H1 (cell line): ENCODE results near the gene BAHD1. TPM values are rescaled to one million over a fixed set of nuclear protein-coding genes. Genes with fewer than 3 reads are reported as not detected.

Experiments used
- CTCF ChIA-PET: fragments of 300-600 bp; sonication (Branson Sonifier 250); formaldehyde crosslinking; loops from one replicate; lab custom pipeline; 2021; ENCODE audit not compliant: partially characterized antibody; lab: Charles Lee
- POLR2A ChIA-PET: fragments of 300-600 bp; sonication (Branson Sonifier 250); formaldehyde crosslinking; loops from one replicate; lab custom pipeline; 2021; ENCODE audit warnings: inconsistent platforms; ENCODE audit not compliant: partially characterized antibody; lab: Charles Lee
- DNase-seq, 2 experiments: peaks; one replicate each; pipeline versions ENCODE4 v3.0.0 to v3.0.0-alpha.2; 2010 to 2022; ENCODE audit warnings: low spot score in 2 of 2, low read depth in 1 of 2, mixed read lengths in 1 of 2
- FAIRE-seq: peaks from 2 replicates; lab custom pipeline; 2011; peaks lifted over from hg19 to GRCh38; lab: Jason Lieb, UNC
- H2AFZ ChIP-seq: 2 replicates; pipeline ENCODE4 v1.8.1; 2012; ENCODE audit warnings: low read length, inconsistent platforms
- H2AK5ac ChIP-seq: 2 replicates; pipeline ENCODE4 v1.6.1; 2013; ENCODE audit warnings: low read depth, low read length
- H2BK120ac ChIP-seq: replicated peaks from 2 replicates; pipeline ENCODE3; 2013; ENCODE audit warnings: low read depth, low read length, inconsistent platforms
- H2BK12ac ChIP-seq: 2 replicates; pipeline ENCODE4 v1.6.1; 2013; ENCODE audit warnings: low read depth, low read length
- H2BK15ac ChIP-seq: 2 replicates; pipeline ENCODE4 v1.6.1; 2013; ENCODE audit warnings: low read length
- H2BK20ac ChIP-seq: 2 replicates; pipeline ENCODE4 v1.6.1; 2013; ENCODE audit warnings: low read length
- H2BK5ac ChIP-seq: 2 replicates; pipeline ENCODE4 v1.6.1; 2013; ENCODE audit warnings: low read depth, low read length
- H3K14ac ChIP-seq: 2 replicates; pipeline ENCODE4 v1.6.1; 2013; ENCODE audit warnings: inconsistent platforms; ENCODE audit not compliant: insufficient read length
- H3K18ac ChIP-seq: 2 replicates; pipeline ENCODE4 v1.6.1; 2013; ENCODE audit warnings: low read length; ENCODE audit errors: extremely low read depth
- H3K23ac ChIP-seq: 2 replicates; pipeline ENCODE4 v1.6.1; 2013; ENCODE audit warnings: inconsistent platforms; ENCODE audit not compliant: insufficient read length
- H3K23me2 ChIP-seq: 2 replicates; pipeline ENCODE4 v1.6.1; 2013; ENCODE audit warnings: low read depth, low read length
- H3K27ac ChIP-seq: 2 replicates; pipeline ENCODE4 v1.6.1; 2011; ENCODE audit warnings: low read depth, low read length, inconsistent platforms
- H3K27me3 ChIP-seq, 4 experiments: replicated peaks in 1 of 4; 1 replicate in 1 of 4; 2 replicates in 3 of 4; pipeline versions ENCODE4 v1.6.1 to v1.8.1; 2011 to 2013; ENCODE audit warnings: low read length in 3 of 4, mild to moderate bottlenecking in 3 of 4, inconsistent platforms in 2 of 4, mixed read lengths in 2 of 4, moderate library complexity in 1 of 4; ENCODE audit not compliant: control insufficient read depth in 3 of 4, insufficient read depth in 3 of 4; ENCODE audit errors: extremely low read depth in 1 of 4
- H3K36me3 ChIP-seq, 4 experiments: 2 replicates each; pipeline versions ENCODE4 v1.6.1 to v1.8.1; 2011 to 2013; ENCODE audit warnings: mild to moderate bottlenecking in 4 of 4, low read length in 3 of 4, moderate library complexity in 2 of 4, control low read depth in 1 of 4, inconsistent platforms in 1 of 4; ENCODE audit not compliant: insufficient read depth in 4 of 4, control insufficient read depth in 2 of 4
- H3K4ac ChIP-seq: replicated peaks from 2 replicates; pipeline ENCODE3; 2013; ENCODE audit warnings: low read length, low read depth, mixed read lengths, inconsistent platforms; ENCODE audit not compliant: insufficient read length
- H3K4me1 ChIP-seq, 4 experiments: replicated peaks in 1 of 4; 1 replicate in 1 of 4; 2 replicates in 3 of 4; pipeline versions ENCODE4 v1.6.1 to v1.8.1; 2011 to 2013; ENCODE audit warnings: low read length in 3 of 4, inconsistent platforms in 2 of 4, mixed read lengths in 1 of 4; ENCODE audit not compliant: insufficient read depth in 4 of 4, control insufficient read depth in 3 of 4
- H3K4me2 ChIP-seq, 2 experiments: 2 replicates each; pipeline versions ENCODE4 v1.6.1 to v1.8.1; 2011 to 2013; ENCODE audit warnings: low read depth in 2 of 2, low read length in 2 of 2, control low read depth in 1 of 2, inconsistent platforms in 1 of 2, mild to moderate bottlenecking in 1 of 2; ENCODE audit not compliant: insufficient read depth in 1 of 2
- H3K4me3 ChIP-seq, 4 experiments: fragments of 200-600, 300-600 bp in 1 of 4; sonication (generic), shearing (Covaris generic), sonication (Bioruptor Twin) in 1 of 4; 2 replicates each; pipeline versions ENCODE4 v1.5.1 to v1.8.1; 2011 to 2016; ENCODE audit warnings: low read length in 4 of 4, low read depth in 3 of 4, control low read depth in 2 of 4, inconsistent platforms in 2 of 4, mild to moderate bottlenecking in 2 of 4, mixed read lengths in 1 of 4, moderate library complexity in 1 of 4; ENCODE audit not compliant: insufficient read depth in 2 of 4; ENCODE audit errors: extremely low read depth in 1 of 4
- H3K56ac ChIP-seq: replicated peaks from 2 replicates; pipeline ENCODE3; 2013; ENCODE audit warnings: low read depth, mild to moderate bottlenecking, mixed read lengths, low read length, inconsistent platforms; ENCODE audit not compliant: insufficient read length
- H3K79me1 ChIP-seq: 2 replicates; pipeline ENCODE4 v1.6.1; 2013; ENCODE audit warnings: low read depth, low read length, control low read depth
- H3K79me2 ChIP-seq, 2 experiments: 2 replicates each; pipeline versions ENCODE4 v1.6.1 to v1.8.1; 2012 to 2013; ENCODE audit warnings: low read length in 2 of 2, mild to moderate bottlenecking in 2 of 2, inconsistent platforms in 1 of 2; ENCODE audit not compliant: insufficient read depth in 2 of 2, control insufficient read depth in 1 of 2
- H3K9ac ChIP-seq, 4 experiments: replicated peaks in 1 of 4; 1 replicate in 1 of 4; 2 replicates in 3 of 4; pipeline versions ENCODE4 v1.6.1 to v1.8.1; 2011 to 2013; ENCODE audit warnings: low read depth in 3 of 4, low read length in 3 of 4, control low read depth in 2 of 4, mild to moderate bottlenecking in 2 of 4, moderate library complexity in 2 of 4, inconsistent platforms in 1 of 4; ENCODE audit errors: extremely low read depth in 1 of 4
- H3K9me3 ChIP-seq, 2 experiments: 2 replicates each; pipeline versions ENCODE4 v1.6.1 to v1.8.1; 2012 to 2013; ENCODE audit warnings: mild to moderate bottlenecking in 2 of 2, moderate library complexity in 2 of 2, control low read depth in 1 of 2, inconsistent platforms in 1 of 2, low read depth in 1 of 2, low read length in 1 of 2, mixed read lengths in 1 of 2; ENCODE audit not compliant: insufficient read depth in 2 of 2
- H4K20me1 ChIP-seq, 2 experiments: replicated peaks in 1 of 2; 2 replicates each; pipeline versions ENCODE3 to v1.8.1; 2011 to 2013; ENCODE audit warnings: inconsistent platforms in 2 of 2, low read length in 2 of 2, mild to moderate bottlenecking in 1 of 2; ENCODE audit not compliant: insufficient read depth in 2 of 2, control insufficient read depth in 1 of 2
- H4K5ac ChIP-seq: 2 replicates; pipeline ENCODE4 v1.6.1; 2013; ENCODE audit warnings: low read length, low read depth, mixed read lengths, inconsistent platforms; ENCODE audit not compliant: insufficient read length
- H4K8ac ChIP-seq: 2 replicates; pipeline ENCODE4 v1.8.0; 2013; ENCODE audit warnings: mild to moderate bottlenecking, moderate library complexity, low read length, inconsistent platforms; ENCODE audit not compliant: insufficient read depth; ENCODE audit errors: extremely low read depth
- H4K91ac ChIP-seq: replicated peaks from 2 replicates; pipeline ENCODE3; 2013; ENCODE audit warnings: low read length, mixed read lengths, inconsistent platforms; ENCODE audit not compliant: insufficient read length
- BACH1 ChIP-seq: IDR thresholded peaks from 2 replicates; pipeline ENCODE4 v1.6.1; 2012; ENCODE audit warnings: low read length, improper control_type of control experiment
- CHD2 ChIP-seq: IDR thresholded peaks from 2 replicates; pipeline ENCODE4 v1.6.1; 2012; ENCODE audit warnings: low read length, improper control_type of control experiment
- CREB1 ChIP-seq: IDR thresholded peaks from 2 replicates; pipeline ENCODE4 v1.6.1; 2012; ENCODE audit warnings: inconsistent platforms
- EP300 ChIP-seq, 2 experiments: IDR thresholded peaks; 1 replicate in 1 of 2; 2 replicates in 1 of 2; pipeline ENCODE4 v1.6.1; 2011 to 2012; ENCODE audit warnings: low read depth in 2 of 2, low read length in 2 of 2, mild to moderate bottlenecking in 2 of 2, borderline replicate concordance in 1 of 2, inconsistent platforms in 1 of 2, moderate library complexity in 1 of 2
- EZH2 ChIP-seq: fragments of 200-600 bp; sonication (generic); IDR thresholded peaks from 2 replicates; pipeline ENCODE4 v1.7.1; 2012; ENCODE audit warnings: low read depth, mild to moderate bottlenecking, moderate library complexity, low read length, inconsistent platforms; ENCODE audit not compliant: severe bottlenecking
- JUN ChIP-seq: IDR thresholded peaks from 2 replicates; pipeline ENCODE4 v1.6.1; 2011; ENCODE audit warnings: low read depth, mild to moderate bottlenecking, improper control_type of control experiment, low read length
- JUND ChIP-seq: IDR thresholded peaks from 2 replicates; pipeline ENCODE4 v1.6.1; 2011; ENCODE audit warnings: mild to moderate bottlenecking, improper control_type of control experiment, low read length
- KDM1A ChIP-seq: fragments of 200-600, 300-600 bp; sonication (generic); IDR thresholded peaks from 2 replicates; pipeline ENCODE4 v1.7.1; 2016; ENCODE audit warnings: mild to moderate bottlenecking, low read length, borderline replicate concordance
- KDM5A ChIP-seq: fragments of 200-600 bp; IDR thresholded peaks from 2 replicates; pipeline ENCODE4 v1.7.1; 2012; ENCODE audit warnings: mild to moderate bottlenecking, low read length, inconsistent platforms, mixed read lengths
- NANOG ChIP-seq: IDR thresholded peaks from 2 replicates; pipeline ENCODE4 v1.6.1; 2011; ENCODE audit warnings: low read length, low read depth, mild to moderate bottlenecking, inconsistent platforms; ENCODE audit not compliant: insufficient read depth, poor library complexity, severe bottlenecking
- NRF1 ChIP-seq: IDR thresholded peaks from 2 replicates; pipeline ENCODE4 v1.6.1; 2011; ENCODE audit warnings: mild to moderate bottlenecking, low read depth, low read length, improper control_type of control experiment
- RFX5 ChIP-seq: IDR thresholded peaks from 2 replicates; pipeline ENCODE4 v1.6.1; 2011; ENCODE audit warnings: low read depth, low read length, improper control_type of control experiment, borderline replicate concordance
- ZNF274 ChIP-seq: IDR thresholded peaks from 2 replicates; pipeline ENCODE4 v1.7.0; 2012; ENCODE audit warnings: low read length, borderline replicate concordance; ENCODE audit errors: extremely low read depth
- WGBS, 2 experiments: shearing (Covaris generic) in 1 of 2; methylation state at CpG; one replicate each; pipeline versions ENCODE4 v1.1.6 to v1.1.7; 2013 to 2015; ENCODE audit warnings: low lambda C conversion rate in 2 of 2, mixed read lengths in 2 of 2, inconsistent platforms in 1 of 2, low coverage in 1 of 2, missing lambda C conversion rate in 1 of 2; ENCODE audit not compliant: insufficient replicate concordance in 2 of 2, insufficient coverage in 1 of 2, insufficient read length in 1 of 2; ENCODE audit errors: extremely low coverage in 1 of 2, missing lambda C conversion rate in 1 of 2; 5-methylcytosine and 5-hydroxymethylcytosine counted together
- polyA plus RNA-seq, 7 experiments: library from polyadenylated mRNA; depleted of rRNA in 3 of 7; stranded (reverse) in 5 of 7; unstranded in 2 of 7; fragments of >200 nt in 5 of 7; fragments of 200-250 nt in 2 of 7; gene quantifications; 1 replicate in 5 of 7; 2 replicates in 1 of 7; 4 replicates in 1 of 7; pipeline versions ENCODE4 v1.2.1 to v1.2.3, GENCODE V29; 2011 to 2013; ENCODE audit warnings: missing spikeins in 2 of 7, mixed read lengths in 2 of 7
- total RNA-seq: library from RNA; stranded (reverse); fragmentation: NEBNext Ultra II Directional; extraction: Animal tissue kit (Norgen Biotek cat#: 25700); gene quantifications from 2 replicates; pipeline ENCODE4 v1.2.1, GENCODE V29; 2021
- TF ChIP-seq, protein P1 (sequence below): IDR thresholded peaks from 2 replicates; pipeline ENCODE4 v1.6.1; 2012; ENCODE audit warnings: inconsistent platforms

The BAHD1 gene
- total and polyA plus RNA-seq, 2 of the 8 experiments (the other 6 are each of a cell fraction or from before 2014, with no cell fraction given) = 15.0 to 38.9 TPM

DNA sequence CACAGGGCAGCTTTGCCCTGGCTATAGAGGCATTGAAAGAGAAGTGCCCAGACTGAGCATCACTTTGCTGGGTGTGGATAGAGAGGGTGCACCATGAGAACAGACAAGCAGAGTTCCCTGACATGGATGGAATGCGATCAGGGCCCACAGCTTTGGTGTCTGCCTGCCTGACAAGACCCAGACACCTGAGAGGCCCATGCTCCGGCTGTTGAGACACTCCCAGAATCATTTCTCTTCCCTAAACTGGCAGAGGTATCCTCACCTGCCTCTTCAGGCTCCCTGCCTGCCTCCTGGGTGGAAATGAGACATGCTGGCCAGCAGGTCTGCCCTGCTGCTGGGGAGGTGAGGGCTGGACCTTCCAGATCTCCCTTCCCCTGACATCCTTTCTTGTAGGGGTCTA lies 19.7 kb downstream of the BAHD1 start:
- peaks cover 0 to 6% (median 1%) of the 10 kb centered on the region in 4 experiments; a peak in 6 of 7 replicates for H3K4me1 ChIP-seq
- H3K4me3 ChIP-seq = no peak overlapping the region
- peaks cover 35% of the 10 kb centered on the region for H3K79me1 ChIP-seq
- ChIA-PET POLR2A (interaction anchor here (1.4 kb wide), 1 partner anchor 15 kb away, joined by 3 read pairs; no protein-coding TSS in a partner anchor), CTCF (interaction anchor here (0.6 to 0.7 kb wide), 2 partner anchors 16 to 18 kb away, joined by 3 read pairs; no protein-coding TSS in a partner anchor)
- no peak overlapping the region; a peak in 1 of 7 replicates for H3K9ac ChIP-seq
- H3K14ac ChIP-seq = no peak overlapping the region
- no peak overlapping the region for H2AK5ac ChIP-seq
- H3K79me2 ChIP-seq = peaks cover 3 to 54% of the 10 kb centered on the region in 2 experiments; a peak in 3 of 4 replicates
- H3K27ac ChIP-seq = no peak overlapping the region
- H4K8ac ChIP-seq = no peak overlapping the region
- no peak overlapping the region for H3K18ac ChIP-seq
- DNase-seq (no peak), FAIRE-seq (no peak)
- H3K4ac ChIP-seq = no peak overlapping the region
- no peak overlapping the region for H3K23ac ChIP-seq
- H3K4me2 ChIP-seq = no peak overlapping the region
- no peak overlapping the region for H2BK20ac ChIP-seq
- H3K27me3 ChIP-seq = no peaks in the 10 kb centered on the region
- no peak overlapping the region for H4K91ac ChIP-seq
- H3K56ac ChIP-seq = no peak overlapping the region
- no peaks in the 10 kb centered on the region for H3K9me3 ChIP-seq
- no peak overlapping the region for H4K5ac ChIP-seq
- H2BK5ac ChIP-seq = 0 out of 2 replicates have a peak overlapping the region, but pooled peaks have one; percentile 9
- peaks cover 37 to 46% of the 10 kb centered on the region in 2 experiments for H4K20me1 ChIP-seq
- no peaks in the 10 kb centered on the region for H3K23me2 ChIP-seq
- no peak overlapping the region for H2BK120ac ChIP-seq
- no peak overlapping the region for H2BK12ac ChIP-seq
- WGBS, 2 experiments = 86% methylated on average over 2 of the region's 2 CpGs; no CpG with 5 or more reads in 1 of the 2 experiments
- no peak overlapping the region for H2AFZ ChIP-seq
- no peak overlapping the region for H2BK15ac ChIP-seq
- H3K36me3 ChIP-seq = peaks cover 27 to 61% (median 55%) of the 10 kb centered on the region in 4 experiments
- TF ChIP-seq NRF1 = no peak
- no peak for TF ChIP-seq EP300 (IDR thresholded peaks at IDR 0.05; ENCODE audit: borderline replicate concordance in 1 of 2, low read depth in 2 of 2, low read length in 2 of 2)
- no peak for TF ChIP-seq CREB1
- TF ChIP-seq, protein P1, sequence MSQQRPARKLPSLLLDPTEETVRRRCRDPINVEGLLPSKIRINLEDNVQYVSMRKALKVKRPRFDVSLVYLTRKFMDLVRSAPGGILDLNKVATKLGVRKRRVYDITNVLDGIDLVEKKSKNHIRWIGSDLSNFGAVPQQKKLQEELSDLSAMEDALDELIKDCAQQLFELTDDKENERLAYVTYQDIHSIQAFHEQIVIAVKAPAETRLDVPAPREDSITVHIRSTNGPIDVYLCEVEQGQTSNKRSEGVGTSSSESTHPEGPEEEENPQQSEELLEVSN = no peak
- no peak for TF ChIP-seq BACH1
- no peak for TF ChIP-seq KDM1A
- no peak for TF ChIP-seq JUND
- TF ChIP-seq EZH2 = no peak
- no peak for TF ChIP-seq CHD2
- TF ChIP-seq JUN = no peak
- TF ChIP-seq KDM5A = no peak
- TF ChIP-seq NANOG = no peak
- TF ChIP-seq RFX5 = no peak
- TF ChIP-seq ZNF274 = no peak
